ENCODE data around the gene LNX1.
"Not testable (repeated sequence)": the region's sequence is repeated elsewhere in the genome, so short reads cannot be mapped to it uniquely, and the experiment has no call there.

Gene LNX1

DNA sequence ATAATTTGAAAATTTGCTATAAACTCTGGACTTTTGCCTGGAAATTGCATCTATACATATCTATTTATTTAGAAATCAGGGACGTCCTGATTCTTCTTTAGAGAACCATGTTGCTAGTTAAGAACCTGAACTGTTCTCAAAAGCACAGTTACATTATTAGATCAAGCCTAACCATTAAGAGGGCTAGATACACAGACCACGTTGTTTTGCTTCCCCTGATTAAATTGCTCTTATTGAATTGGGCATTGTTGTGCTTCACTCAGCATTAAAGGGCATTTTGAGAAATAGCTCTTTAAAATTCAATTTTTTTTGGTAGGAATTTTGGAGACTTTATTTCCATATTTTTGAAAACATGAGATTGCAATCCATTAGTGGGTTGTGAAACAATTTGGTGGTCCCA, 169.5 kb downstream of the LNX1 start:
- no peak for DNase-seq (ENCODE audit: low read depth)
- H3K4me3 ChIP-seq (ENCODE audit: low read depth, low read length): no peak overlapping the region
- no peak for TF ChIP-seq MYC (IDR thresholded peaks at IDR 0.05; ENCODE audit: low read depth, low read length)
- TF ChIP-seq, protein P1, sequence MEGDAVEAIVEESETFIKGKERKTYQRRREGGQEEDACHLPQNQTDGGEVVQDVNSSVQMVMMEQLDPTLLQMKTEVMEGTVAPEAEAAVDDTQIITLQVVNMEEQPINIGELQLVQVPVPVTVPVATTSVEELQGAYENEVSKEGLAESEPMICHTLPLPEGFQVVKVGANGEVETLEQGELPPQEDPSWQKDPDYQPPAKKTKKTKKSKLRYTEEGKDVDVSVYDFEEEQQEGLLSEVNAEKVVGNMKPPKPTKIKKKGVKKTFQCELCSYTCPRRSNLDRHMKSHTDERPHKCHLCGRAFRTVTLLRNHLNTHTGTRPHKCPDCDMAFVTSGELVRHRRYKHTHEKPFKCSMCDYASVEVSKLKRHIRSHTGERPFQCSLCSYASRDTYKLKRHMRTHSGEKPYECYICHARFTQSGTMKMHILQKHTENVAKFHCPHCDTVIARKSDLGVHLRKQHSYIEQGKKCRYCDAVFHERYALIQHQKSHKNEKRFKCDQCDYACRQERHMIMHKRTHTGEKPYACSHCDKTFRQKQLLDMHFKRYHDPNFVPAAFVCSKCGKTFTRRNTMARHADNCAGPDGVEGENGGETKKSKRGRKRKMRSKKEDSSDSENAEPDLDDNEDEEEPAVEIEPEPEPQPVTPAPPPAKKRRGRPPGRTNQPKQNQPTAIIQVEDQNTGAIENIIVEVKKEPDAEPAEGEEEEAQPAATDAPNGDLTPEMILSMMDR (IDR thresholded peaks at IDR 0.05; ENCODE audit: low read depth, low read length): no peak
- TF ChIP-seq, protein P2, sequence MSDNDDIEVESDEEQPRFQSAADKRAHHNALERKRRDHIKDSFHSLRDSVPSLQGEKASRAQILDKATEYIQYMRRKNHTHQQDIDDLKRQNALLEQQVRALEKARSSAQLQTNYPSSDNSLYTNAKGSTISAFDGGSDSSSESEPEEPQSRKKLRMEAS (IDR thresholded peaks at IDR 0.05; ENCODE audit: low read depth, low read length): no peak
- no peak for TF ChIP-seq POLR2A (IDR thresholded peaks at IDR 0.05; ENCODE audit: extremely low read depth, insufficient read length)

DNA sequence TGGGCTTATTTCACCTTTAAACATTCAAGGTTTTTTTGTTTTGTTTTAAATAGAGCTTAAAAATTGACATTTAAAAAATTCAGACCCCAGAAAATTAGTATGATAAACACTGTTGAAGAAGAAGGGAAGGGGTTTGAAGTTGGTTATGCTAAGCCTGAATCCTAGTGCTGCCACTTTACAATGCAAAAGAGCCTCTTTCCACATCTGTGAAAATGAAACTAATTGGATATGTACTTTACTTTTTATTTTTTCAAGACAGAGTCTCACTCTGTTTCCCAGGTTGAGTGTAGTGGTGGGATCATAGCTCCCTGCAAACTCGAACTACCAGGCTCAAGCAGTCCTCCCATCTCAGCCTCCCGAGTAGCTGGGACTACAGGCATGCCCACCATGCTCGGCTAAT, 172.1 kb downstream of the LNX1 start:
- DNase-seq (ENCODE audit: low read depth): no peak
- H3K4me3 ChIP-seq (ENCODE audit: low read depth, low read length): no peak overlapping the region
- TF ChIP-seq, protein P2 (IDR thresholded peaks at IDR 0.05; ENCODE audit: low read depth, low read length): no peak
- TF ChIP-seq POLR2A (IDR thresholded peaks at IDR 0.05; ENCODE audit: extremely low read depth, insufficient read length): no peak
- TF ChIP-seq MYC (IDR thresholded peaks at IDR 0.05; ENCODE audit: low read depth, low read length): no peak

DNA sequence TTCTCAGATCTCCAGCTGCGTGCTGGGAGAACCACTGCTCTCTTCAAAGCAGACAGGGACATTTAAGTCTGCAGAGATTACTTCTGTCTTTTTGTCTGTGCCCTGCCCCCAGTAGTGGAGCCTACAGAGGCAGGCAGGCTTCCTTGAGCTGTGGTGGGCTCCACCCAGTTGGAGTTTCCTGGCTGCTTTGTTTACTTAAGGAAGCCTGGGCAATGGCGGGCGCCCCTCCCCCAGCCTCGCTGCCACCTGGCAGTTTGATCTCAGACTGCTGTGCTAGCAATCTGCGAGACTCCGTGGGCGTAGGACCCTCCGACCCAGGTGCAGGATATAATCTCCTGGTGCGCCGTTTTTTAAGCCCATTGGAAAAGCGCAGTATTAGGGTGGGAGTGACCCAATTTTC, 181.8 kb downstream of the LNX1 start:
- H3K4me3 ChIP-seq (ENCODE audit: low read depth, low read length); DNase-seq (ENCODE audit: low read depth): not testable (repeated sequence)

Data from NB4 (cell line).